MM.1S (cell line): ENCODE measurements around the gene FAM161B.
"Not testable (repeated sequence)": the region's sequence is repeated elsewhere in the genome, so short reads cannot be mapped to it uniquely, and the experiment has no call there.

ENCODE experiments used
- EZH2phosphoT487 ChIP-seq: fragments of 300-600 bp; sonication (generic); IDR thresholded peaks from 2 replicates; pipeline ENCODE4 v1.6.1; 2018; ENCODE audit warnings: antibody characterized with exemption, low read length
- TF ChIP-seq, protein P1 (sequence below): fragments of 300-600 bp; sonication (generic); IDR thresholded peaks from 2 replicates; pipeline ENCODE4 v1.5.1; 2016; ENCODE audit warnings: antibody characterized with exemption, low read length, mixed read lengths

DNA sequence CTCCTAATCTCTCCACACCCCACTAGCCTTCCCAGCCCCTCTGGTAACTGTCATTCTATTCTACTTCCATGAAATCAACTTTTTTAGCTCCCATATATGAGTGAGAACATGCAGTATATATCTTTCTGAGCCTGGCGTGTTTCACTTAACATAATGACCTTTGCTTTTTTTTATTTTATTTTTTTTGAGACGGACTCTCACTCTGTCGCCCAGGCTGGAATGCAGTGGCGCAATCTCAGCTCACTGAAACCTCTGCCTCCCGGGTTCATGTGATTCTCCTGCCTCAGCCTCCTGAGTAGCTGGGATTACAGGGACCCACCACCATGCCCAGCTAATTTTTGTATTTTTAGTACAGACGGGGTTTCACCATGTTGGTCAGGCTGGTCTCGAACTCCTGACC, 38.8 kb upstream of the FAM161B start:
- TF ChIP-seq, protein P1, sequence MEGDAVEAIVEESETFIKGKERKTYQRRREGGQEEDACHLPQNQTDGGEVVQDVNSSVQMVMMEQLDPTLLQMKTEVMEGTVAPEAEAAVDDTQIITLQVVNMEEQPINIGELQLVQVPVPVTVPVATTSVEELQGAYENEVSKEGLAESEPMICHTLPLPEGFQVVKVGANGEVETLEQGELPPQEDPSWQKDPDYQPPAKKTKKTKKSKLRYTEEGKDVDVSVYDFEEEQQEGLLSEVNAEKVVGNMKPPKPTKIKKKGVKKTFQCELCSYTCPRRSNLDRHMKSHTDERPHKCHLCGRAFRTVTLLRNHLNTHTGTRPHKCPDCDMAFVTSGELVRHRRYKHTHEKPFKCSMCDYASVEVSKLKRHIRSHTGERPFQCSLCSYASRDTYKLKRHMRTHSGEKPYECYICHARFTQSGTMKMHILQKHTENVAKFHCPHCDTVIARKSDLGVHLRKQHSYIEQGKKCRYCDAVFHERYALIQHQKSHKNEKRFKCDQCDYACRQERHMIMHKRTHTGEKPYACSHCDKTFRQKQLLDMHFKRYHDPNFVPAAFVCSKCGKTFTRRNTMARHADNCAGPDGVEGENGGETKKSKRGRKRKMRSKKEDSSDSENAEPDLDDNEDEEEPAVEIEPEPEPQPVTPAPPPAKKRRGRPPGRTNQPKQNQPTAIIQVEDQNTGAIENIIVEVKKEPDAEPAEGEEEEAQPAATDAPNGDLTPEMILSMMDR, result not testable (repeated sequence)
- not testable (repeated sequence) for TF ChIP-seq EZH2phosphoT487
